HL-60 (cell line): ENCODE measurements around the gene IL17C.

Experiments
- CTCF ChIP-seq: IDR thresholded peaks from one replicate; pipeline ENCODE4 v1.5.1; 2011; ENCODE audit warnings: low read length, control low read depth, inconsistent platforms; ENCODE audit not compliant: insufficient read depth
- GABPA ChIP-seq: IDR thresholded peaks from 2 replicates; pipeline ENCODE4 v1.6.1; 2012; ENCODE audit warnings: low read depth
- POLR2AphosphoS5 ChIP-seq: IDR thresholded peaks from 2 replicates; pipeline ENCODE4 v1.6.1; 2012; ENCODE audit warnings: low read depth
- REST ChIP-seq: IDR thresholded peaks from 2 replicates; pipeline ENCODE4 v1.6.1; 2012; ENCODE audit warnings: low read depth; ENCODE audit not compliant: insufficient replicate concordance

GRCh38 chr16:88686439-88687253, 48.3 kb downstream of the IL17C start, which contains the start of gene SNAI3:
- no peak for TF ChIP-seq REST
- no peak for TF ChIP-seq CTCF
- no peak for TF ChIP-seq POLR2AphosphoS5
- no peak for TF ChIP-seq GABPA
